Neuronal stem cell (in vitro differentiated cells): ENCODE measurements around the gene ZBTB20.

Experiments
- DNase-seq: peaks from one replicate; pipeline ENCODE4 v3.0.0-alpha.2; 2013; ENCODE audit warnings: low spot score
- H2AFZ ChIP-seq: one replicate; pipeline ENCODE4 v1.6.1; 2013; ENCODE audit warnings: mild to moderate bottlenecking, low read length, inconsistent platforms
- H2AK5ac ChIP-seq: 2 replicates; pipeline ENCODE4 v1.6.1; 2013; ENCODE audit warnings: low read depth, mild to moderate bottlenecking, inconsistent platforms, low read length, moderate library complexity, mixed read lengths
- H2BK120ac ChIP-seq: 2 replicates; pipeline ENCODE4 v1.6.1; 2013; ENCODE audit warnings: low read depth, mild to moderate bottlenecking, inconsistent platforms, low read length, moderate library complexity, mixed read lengths
- H2BK12ac ChIP-seq: one replicate; pipeline ENCODE4 v1.6.1; 2013; ENCODE audit warnings: low read length, inconsistent platforms
- H2BK15ac ChIP-seq: 2 replicates; pipeline ENCODE4 v1.6.1; 2013; ENCODE audit warnings: mild to moderate bottlenecking, low read length, inconsistent platforms, mixed read lengths
- H2BK5ac ChIP-seq: one replicate; pipeline ENCODE4 v1.6.1; 2013; ENCODE audit warnings: inconsistent platforms, mild to moderate bottlenecking, low read length, moderate library complexity
- H3K14ac ChIP-seq: one replicate; pipeline ENCODE4 v1.6.1; 2013; ENCODE audit warnings: low read length, inconsistent platforms
- H3K18ac ChIP-seq: 2 replicates; pipeline ENCODE4 v1.6.1; 2013; ENCODE audit warnings: low read length, inconsistent platforms
- H3K23ac ChIP-seq: 2 replicates; pipeline ENCODE4 v1.6.1; 2013; ENCODE audit warnings: low read depth, mild to moderate bottlenecking, mixed read lengths, low read length, inconsistent platforms; ENCODE audit not compliant: poor library complexity
- H3K27ac ChIP-seq: replicated peaks from 3 replicates; pipeline ENCODE4 v1.5.1; 2013; ENCODE audit warnings: low read length, inconsistent platforms
- H3K27me3 ChIP-seq, 3 experiments: 2 replicates each; pipeline ENCODE4 v1.6.1; 2013; ENCODE audit warnings: low read length in 3 of 3, mild to moderate bottlenecking in 2 of 3, inconsistent platforms in 1 of 3, low read depth in 1 of 3, mixed read lengths in 1 of 3, moderate library complexity in 1 of 3; ENCODE audit not compliant: control insufficient read depth in 3 of 3, insufficient read depth in 3 of 3
- H3K36me3 ChIP-seq, 2 donors: replicated peaks in 1 of 2; 2 replicates each; pipeline ENCODE4 v1.6.1; 2013; ENCODE audit warnings: low read length in 2 of 2; ENCODE audit not compliant: control insufficient read depth in 2 of 2, insufficient read depth in 2 of 2
- H3K4ac ChIP-seq: 2 replicates; pipeline ENCODE4 v1.6.1; 2013; ENCODE audit warnings: inconsistent platforms, mild to moderate bottlenecking, low read length, moderate library complexity
- H3K4me1 ChIP-seq, 2 donors: 1 replicate in 1 of 2; 2 replicates in 1 of 2; pipeline ENCODE4 v1.6.1; 2013; ENCODE audit warnings: low read length in 2 of 2, low read depth in 1 of 2; ENCODE audit not compliant: control insufficient read depth in 2 of 2, insufficient read depth in 1 of 2
- H3K4me2 ChIP-seq: one replicate; pipeline ENCODE4 v1.6.1; 2013; ENCODE audit warnings: mild to moderate bottlenecking, low read length, inconsistent platforms; ENCODE audit not compliant: insufficient read depth, poor library complexity, severe bottlenecking
- H3K4me3 ChIP-seq, 2 donors: 2 replicates each; pipeline ENCODE4 v1.5.1; 2013; ENCODE audit warnings: low read length in 2 of 2, mild to moderate bottlenecking in 2 of 2, inconsistent platforms in 1 of 2, moderate library complexity in 1 of 2
- H3K79me1 ChIP-seq: one replicate; pipeline ENCODE4 v1.6.1; 2013; ENCODE audit warnings: low read depth, mild to moderate bottlenecking, inconsistent platforms, low read length, moderate library complexity
- H3K9ac ChIP-seq: one replicate; pipeline ENCODE4 v1.6.1; 2013; ENCODE audit warnings: mild to moderate bottlenecking, low read depth, low read length, inconsistent platforms; ENCODE audit not compliant: poor library complexity
- H3K9me3 ChIP-seq, 2 donors: replicated peaks in 1 of 2; 2 replicates each; pipeline versions ENCODE3 to v1.6.1; 2013; ENCODE audit warnings: low read length in 2 of 2, mild to moderate bottlenecking in 2 of 2, inconsistent platforms in 1 of 2, low read depth in 1 of 2, mixed read lengths in 1 of 2, moderate library complexity in 1 of 2; ENCODE audit not compliant: control insufficient read depth in 2 of 2, insufficient read depth in 1 of 2
- H4K8ac ChIP-seq: one replicate; pipeline ENCODE4 v1.6.1; 2013; ENCODE audit warnings: low read depth, mild to moderate bottlenecking, inconsistent platforms, low read length, moderate library complexity
- H4K91ac ChIP-seq: one replicate; pipeline ENCODE4 v1.6.1; 2013; ENCODE audit warnings: low read length, low read depth, mild to moderate bottlenecking, inconsistent platforms; ENCODE audit not compliant: poor library complexity
- WGBS, 2 donors: extraction: QIAGEN DNeasy Blood & Tissue Kit; methylation state at CpG; one replicate each; pipeline ENCODE4 v1.1.7; 2013; ENCODE audit warnings: missing lambda C conversion rate in 2 of 2, mixed read lengths in 1 of 2; ENCODE audit not compliant: insufficient read length in 2 of 2, insufficient replicate concordance in 1 of 2; ENCODE audit errors: extremely low coverage in 2 of 2; 5-methylcytosine and 5-hydroxymethylcytosine counted together

ZBTB20 gene

DNA sequence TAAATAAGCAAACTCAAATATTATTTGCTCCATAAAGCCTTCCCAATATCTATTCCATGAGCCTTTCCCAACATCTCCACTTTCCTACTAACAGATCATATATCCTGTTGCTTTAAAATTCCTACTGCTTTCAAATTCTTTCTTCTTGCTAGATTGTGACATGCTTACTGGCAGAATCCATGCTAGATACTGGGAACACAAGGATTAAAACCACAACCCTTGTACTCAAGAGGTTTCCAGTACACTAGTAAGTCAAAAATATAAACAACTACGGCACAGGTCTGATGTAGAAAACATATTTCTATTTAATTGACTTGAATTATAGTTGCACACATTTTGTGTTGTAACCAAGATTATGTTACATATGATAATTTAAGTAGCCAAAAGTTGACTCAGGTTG, 275.0 kb downstream of the ZBTB20 start:
- Histone ChIP-seq H2BK120ac (no peak overlapping the region), H3K27ac (no peak overlapping the region), H3K79me1 (no peaks in the 10 kb centered on the region), H3K4me3 (no peak overlapping the region), H3K18ac (no peak overlapping the region), H2BK12ac (no peak overlapping the region), H3K27me3 (no peaks in the 10 kb centered on the region), H3K23ac (no peak overlapping the region), H3K9ac (no peak overlapping the region), H3K9me3 (peaks cover 0 to 2% of the 10 kb centered on the region in 2 donors), H2AK5ac (no peak overlapping the region), H4K8ac (no peak overlapping the region), H3K36me3 (no peaks in the 10 kb centered on the region), H3K4me2 (no peak overlapping the region), H3K4ac (no peak overlapping the region), H3K4me1 (peaks cover 0 to 4% of the 10 kb centered on the region in 2 donors), H2BK15ac (no peak overlapping the region), H2BK5ac (no peak overlapping the region), H3K14ac (no peak overlapping the region), H4K91ac (no peak overlapping the region), H2AFZ (no peak overlapping the region)
- no peak for DNase-seq
- WGBS, 2 donors, result no CpG with 5 or more reads among the region's 1 CpG

DNA sequence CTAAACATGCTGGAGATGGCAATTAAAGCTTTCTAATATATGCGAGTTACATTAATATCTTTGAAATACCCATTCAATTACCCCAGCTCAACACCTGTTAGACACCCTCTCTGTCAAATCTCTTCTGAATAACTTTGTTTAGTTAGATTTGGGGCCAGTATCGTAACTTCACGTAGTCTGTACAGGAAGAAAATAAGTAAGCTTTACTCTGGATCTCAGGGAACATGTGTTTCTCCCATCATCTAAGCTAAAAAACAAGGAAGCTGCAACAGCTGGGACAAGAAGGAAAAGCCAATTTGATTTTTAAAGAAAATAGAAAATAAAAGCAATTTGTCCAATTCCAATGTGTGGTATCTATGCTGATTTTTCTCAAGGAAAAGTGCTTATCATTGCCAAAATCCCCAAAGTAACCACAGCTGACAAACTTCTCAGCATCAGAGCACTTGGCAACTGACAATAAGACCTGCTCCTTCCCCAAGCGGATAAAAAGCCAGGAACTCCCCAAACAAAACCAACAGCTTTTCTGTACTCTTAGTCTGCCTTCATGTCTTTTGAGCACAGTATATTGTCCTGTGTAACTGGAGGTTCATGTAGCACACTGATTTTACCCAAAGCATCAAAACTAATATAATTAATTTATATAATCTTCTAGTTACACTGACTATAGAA, 279.1 kb downstream of the ZBTB20 start:
- no peak overlapping the region for H3K9ac ChIP-seq
- WGBS, 2 donors, result no CpG with 5 or more reads among the region's 4 CpGs

DNA sequence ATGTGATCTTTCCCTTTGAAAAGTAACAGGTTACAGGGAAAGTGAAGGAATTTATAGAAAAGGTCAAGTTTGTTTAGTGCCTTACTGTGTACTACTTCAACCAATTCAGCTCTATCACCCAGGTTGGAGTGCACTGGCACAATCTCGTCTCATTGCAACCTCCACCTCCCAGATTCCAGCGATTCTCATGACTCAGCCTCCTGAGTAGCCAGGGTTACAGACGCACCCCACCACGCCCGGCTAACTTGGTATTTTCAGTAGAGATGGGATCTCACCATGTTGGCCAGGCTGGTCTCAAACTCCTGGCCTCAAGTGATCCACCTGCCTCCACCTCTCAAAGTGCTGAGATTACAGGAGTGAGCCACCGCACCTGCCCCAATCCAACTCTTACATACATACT, 279.7 kb downstream of the ZBTB20 start:
- Histone ChIP-seq H3K27me3 (no peaks in the 10 kb centered on the region), H3K9me3 (no peaks in the 10 kb centered on the region), H2BK15ac (no peak overlapping the region), H3K4ac (no peak overlapping the region), H2BK5ac (no peak overlapping the region), H2BK120ac (no peak overlapping the region), H3K4me3 (no peak overlapping the region), H3K27ac (no peak overlapping the region), H2AK5ac (no peak overlapping the region), H3K18ac (no peak overlapping the region), H3K79me1 (no peaks in the 10 kb centered on the region), H2AFZ (no peak overlapping the region), H3K36me3 (no peaks in the 10 kb centered on the region), H4K91ac (no peak overlapping the region), H3K4me1 (no peaks in the 10 kb centered on the region), H2BK12ac (no peak overlapping the region), H3K14ac (no peak overlapping the region), H3K9ac (no peak overlapping the region), H4K8ac (no peak overlapping the region), H3K23ac (no peak overlapping the region), H3K4me2 (no peak overlapping the region)
- no CpG with 5 or more reads among the region's 6 CpGs for WGBS, 2 donors
- DNase-seq, result no peak

More for the DNA sequence above, 279.1 kb downstream of the ZBTB20 start:
- no peak overlapping the region for H2BK120ac ChIP-seq
- no peak for DNase-seq
- H4K8ac ChIP-seq, result no peak overlapping the region
- H3K27me3 ChIP-seq, result no peaks in the 10 kb centered on the region
- no peak overlapping the region for H3K4ac ChIP-seq
- H3K4me3 ChIP-seq, result no peak overlapping the region
- H3K4me1 ChIP-seq, result no peaks in the 10 kb centered on the region
- no peak overlapping the region for H2BK15ac ChIP-seq
- H2BK12ac ChIP-seq, result no peak overlapping the region
- no peak overlapping the region for H3K4me2 ChIP-seq
- H3K79me1 ChIP-seq, result no peaks in the 10 kb centered on the region
- no peak overlapping the region for H3K14ac ChIP-seq
- no peaks in the 10 kb centered on the region for H3K9me3 ChIP-seq
- H3K18ac ChIP-seq, result no peak overlapping the region
- no peak overlapping the region for H4K91ac ChIP-seq
- no peak overlapping the region for H3K27ac ChIP-seq
- no peak overlapping the region for H2AFZ ChIP-seq
- H3K23ac ChIP-seq, result no peak overlapping the region
- H2BK5ac ChIP-seq, result no peak overlapping the region
- H3K36me3 ChIP-seq, result no peaks in the 10 kb centered on the region
- H2AK5ac ChIP-seq, result no peak overlapping the region

DNA sequence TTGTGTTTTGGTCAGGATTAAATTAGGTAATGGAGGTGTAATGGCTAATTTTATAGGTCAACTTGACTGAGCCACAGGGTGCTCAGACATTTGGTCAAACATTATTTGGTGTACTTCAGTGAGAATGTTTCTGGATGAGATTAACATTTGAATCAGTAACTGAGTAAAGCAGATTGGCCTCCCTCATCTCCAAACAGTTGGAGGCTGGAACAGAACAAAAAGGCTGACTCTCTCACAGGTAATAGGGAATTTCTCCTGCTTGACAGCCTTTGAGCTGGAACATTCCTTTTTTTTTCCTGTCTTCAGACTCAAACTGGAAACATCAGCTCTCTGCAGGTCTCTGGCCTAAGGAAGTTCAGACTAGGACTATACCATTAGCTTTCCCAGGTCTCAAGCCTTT, 280.7 kb downstream of the ZBTB20 start:
- Histone ChIP-seq H2BK15ac (no peak overlapping the region), H3K4ac (no peak overlapping the region), H4K91ac (no peak overlapping the region), H3K9ac (no peak overlapping the region), H2BK12ac (no peak overlapping the region), H3K4me2 (no peak overlapping the region), H2BK5ac (no peak overlapping the region), H4K8ac (no peak overlapping the region), H3K36me3 (no peaks in the 10 kb centered on the region), H3K27me3 (no peaks in the 10 kb centered on the region), H2AK5ac (no peak overlapping the region), H3K4me1 (no peaks in the 10 kb centered on the region), H2AFZ (no peak overlapping the region), H2BK120ac (no peak overlapping the region), H3K9me3 (no peaks in the 10 kb centered on the region), H3K18ac (no peak overlapping the region), H3K23ac (no peak overlapping the region), H3K14ac (no peak overlapping the region), H3K79me1 (no peaks in the 10 kb centered on the region), H3K27ac (no peak overlapping the region), H3K4me3 (no peak overlapping the region)
- no peak for DNase-seq
